ENCODE data around the gene INPP5K.
A peak's percentile ranks its signal among the peaks of the same experiment; 100 is the strongest.
"Not testable (repeated sequence)": the region's sequence is repeated elsewhere in the genome, so short reads cannot be mapped to it uniquely, and the experiment has no call there.

INPP5K gene

DNA sequence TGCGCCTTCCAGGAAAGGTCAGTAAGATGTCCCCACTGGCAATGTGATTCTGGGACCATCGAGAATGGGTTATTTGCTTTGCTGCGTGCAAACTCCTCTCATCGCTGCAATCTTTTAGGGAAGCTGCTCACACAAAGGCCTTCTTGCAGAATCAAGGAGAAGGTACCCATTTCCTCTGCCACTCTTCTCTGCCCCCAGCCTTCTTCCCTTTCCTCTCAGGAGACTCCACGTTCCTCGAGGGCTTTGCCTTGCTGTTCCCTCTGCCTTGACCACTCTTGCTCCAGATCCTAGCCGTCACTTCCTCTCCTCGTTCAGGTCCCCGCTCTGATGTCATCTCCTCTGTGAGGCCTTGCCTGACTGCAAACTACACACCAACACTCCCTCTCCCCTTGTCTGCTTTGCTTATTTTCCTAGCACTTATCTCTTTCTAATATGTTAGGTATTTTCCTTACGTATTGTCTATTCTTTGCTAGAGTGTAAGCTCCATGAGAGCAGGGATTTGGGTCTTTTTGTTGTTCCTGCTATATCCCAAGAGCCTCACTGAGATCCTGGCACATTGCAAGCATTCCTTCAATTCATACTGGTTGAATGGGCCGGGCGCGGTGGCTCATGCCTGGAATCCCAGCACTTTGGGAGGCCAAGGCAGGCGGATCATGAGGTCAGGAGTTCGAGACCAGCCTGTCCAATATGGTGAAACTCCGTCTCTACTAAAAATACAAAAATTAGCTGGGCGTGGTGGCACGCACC is 55.0 kb downstream of the INPP5K start:
- H3K36me3 Mint-ChIP-seq (ENCODE audit: low read depth), result peaks cover 4% of the 10 kb centered on the region
- H3K4me3 Mint-ChIP-seq, result no peak overlapping the region
- peak overlapping the region; percentile 3 for H3K27ac Mint-ChIP-seq
- no peak for DNase-seq
- H3K27me3 Mint-ChIP-seq (ENCODE audit: low read depth, poor library complexity), result peaks cover 5% of the 10 kb centered on the region
- peaks cover 3% of the 10 kb centered on the region for H3K9me3 Mint-ChIP-seq
- H3K4me1 Mint-ChIP-seq, result peaks cover 6% of the 10 kb centered on the region
- TF ChIP-seq, protein P1, sequence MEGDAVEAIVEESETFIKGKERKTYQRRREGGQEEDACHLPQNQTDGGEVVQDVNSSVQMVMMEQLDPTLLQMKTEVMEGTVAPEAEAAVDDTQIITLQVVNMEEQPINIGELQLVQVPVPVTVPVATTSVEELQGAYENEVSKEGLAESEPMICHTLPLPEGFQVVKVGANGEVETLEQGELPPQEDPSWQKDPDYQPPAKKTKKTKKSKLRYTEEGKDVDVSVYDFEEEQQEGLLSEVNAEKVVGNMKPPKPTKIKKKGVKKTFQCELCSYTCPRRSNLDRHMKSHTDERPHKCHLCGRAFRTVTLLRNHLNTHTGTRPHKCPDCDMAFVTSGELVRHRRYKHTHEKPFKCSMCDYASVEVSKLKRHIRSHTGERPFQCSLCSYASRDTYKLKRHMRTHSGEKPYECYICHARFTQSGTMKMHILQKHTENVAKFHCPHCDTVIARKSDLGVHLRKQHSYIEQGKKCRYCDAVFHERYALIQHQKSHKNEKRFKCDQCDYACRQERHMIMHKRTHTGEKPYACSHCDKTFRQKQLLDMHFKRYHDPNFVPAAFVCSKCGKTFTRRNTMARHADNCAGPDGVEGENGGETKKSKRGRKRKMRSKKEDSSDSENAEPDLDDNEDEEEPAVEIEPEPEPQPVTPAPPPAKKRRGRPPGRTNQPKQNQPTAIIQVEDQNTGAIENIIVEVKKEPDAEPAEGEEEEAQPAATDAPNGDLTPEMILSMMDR (IDR thresholded peaks at IDR 0.05), result no peak

DNA sequence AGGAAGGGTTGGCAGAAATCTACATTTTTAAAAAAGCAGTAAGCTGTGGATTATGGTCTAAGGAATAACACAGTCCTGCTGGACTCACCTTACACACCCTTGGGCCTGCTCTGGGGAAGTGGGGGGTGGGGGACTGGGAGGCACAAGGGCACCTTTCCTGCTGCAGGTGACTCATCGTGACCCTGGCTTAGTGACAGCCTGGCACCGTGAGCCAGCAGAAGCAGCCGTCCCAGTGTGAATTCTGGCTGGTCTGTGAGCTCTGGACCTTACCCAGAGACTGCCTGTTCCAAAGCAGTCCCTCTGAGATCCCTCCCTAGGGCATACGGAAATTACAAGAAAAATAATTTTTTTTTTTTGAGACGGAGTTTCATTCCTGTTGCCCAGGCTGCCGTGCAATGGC is 56.2 kb downstream of the INPP5K start:
- no peak for DNase-seq
- H3K27me3 Mint-ChIP-seq (ENCODE audit: low read depth, poor library complexity), result peaks cover 5% of the 10 kb centered on the region
- H3K4me3 Mint-ChIP-seq, result no peak overlapping the region
- TF ChIP-seq, protein P1 (IDR thresholded peaks at IDR 0.05), result no peak
- H3K9me3 Mint-ChIP-seq, result peaks cover 3% of the 10 kb centered on the region
- no peak overlapping the region for H3K27ac Mint-ChIP-seq
- peaks cover 7% of the 10 kb centered on the region for H3K4me1 Mint-ChIP-seq
- H3K36me3 Mint-ChIP-seq (ENCODE audit: low read depth), result peaks cover 4% of the 10 kb centered on the region

DNA sequence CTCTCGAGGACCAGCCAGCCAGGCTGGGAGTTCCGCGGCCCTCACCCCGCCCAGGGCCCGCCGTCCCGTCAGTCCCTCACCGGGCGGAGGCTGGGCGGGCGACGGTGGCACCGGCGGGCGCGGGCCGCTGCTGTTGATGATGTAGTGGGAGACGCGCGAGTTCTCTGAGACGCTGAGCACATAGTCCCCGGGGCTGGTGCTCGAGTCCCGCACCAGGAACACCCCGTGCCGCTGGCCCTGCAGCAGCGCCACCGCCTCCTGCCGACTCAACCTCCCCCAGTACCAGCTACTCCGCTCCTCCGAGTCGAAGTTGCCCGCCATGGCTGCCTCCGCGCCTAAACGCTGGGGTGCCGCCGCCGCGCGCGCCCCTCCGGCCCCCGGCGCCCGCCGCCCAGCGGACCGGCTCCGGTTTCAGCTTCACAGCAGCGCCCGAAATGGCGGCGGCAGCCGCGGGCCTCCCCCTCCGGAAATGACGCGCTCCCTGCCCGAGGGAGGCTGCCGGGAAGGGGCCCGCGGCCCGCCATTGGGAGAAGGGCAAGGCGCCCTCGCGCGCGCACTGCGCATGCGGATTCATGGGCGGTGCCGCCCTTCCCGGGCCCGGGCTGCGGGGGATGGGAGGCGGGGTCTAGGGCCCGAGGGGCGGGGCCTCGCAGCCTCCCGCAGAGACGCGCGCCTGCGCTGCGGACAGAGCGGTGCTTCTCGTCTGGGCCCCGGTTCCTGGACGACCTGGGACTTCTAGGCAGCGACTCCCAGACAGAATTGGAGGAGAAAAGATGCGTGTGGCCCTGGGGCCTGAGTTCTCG is 60.4 kb downstream of the INPP5K start, which contains the start of gene CRK:
Gene CRK (minus strand): TSS at position 436 of the 803 bp plus-strand sequence. CDS start 115 bp downstream, at position 321.
- H3K27me3 Mint-ChIP-seq (ENCODE audit: low read depth, poor library complexity), result peaks cover 10% of the 10 kb centered on the region
- H3K36me3 Mint-ChIP-seq (ENCODE audit: low read depth), result peaks cover 24% of the 10 kb centered on the region
- TF ChIP-seq, protein P1 (IDR thresholded peaks at IDR 0.05), result no peak
- H3K27ac Mint-ChIP-seq, result peak within 1 kb of the TSS; percentile 36
- peaks cover 35% of the 10 kb centered on the region for H3K4me1 Mint-ChIP-seq
- H3K9me3 Mint-ChIP-seq, result peaks cover 3% of the 10 kb centered on the region
- peak within 1 kb of the TSS; percentile 92 for H3K4me3 Mint-ChIP-seq
- DNase-seq, result peak; percentile 99

DNA sequence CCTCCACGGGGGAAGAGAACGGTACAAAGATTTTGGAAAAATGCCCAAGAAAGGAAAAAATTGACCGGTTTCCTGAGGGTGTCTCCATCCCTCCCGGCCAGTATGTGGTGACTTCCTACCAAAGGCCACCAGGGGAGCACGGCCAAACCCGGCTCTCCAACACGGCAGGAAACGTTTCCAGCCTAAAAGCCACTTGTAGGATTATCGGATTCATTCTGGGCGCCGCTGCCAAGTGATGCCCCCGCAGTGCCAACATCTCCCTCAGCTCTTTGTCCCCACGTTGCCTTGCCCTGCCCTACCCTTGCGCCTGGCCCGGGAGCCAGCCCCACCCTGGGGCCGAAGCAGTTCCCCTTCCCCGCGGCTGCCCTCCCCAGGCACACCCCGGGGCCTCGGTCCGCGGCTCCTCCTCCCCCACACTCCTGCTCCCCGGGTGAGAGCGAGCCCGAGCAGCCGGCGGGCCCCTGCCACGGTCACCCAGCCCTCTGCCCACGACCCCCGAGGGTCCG is 61.1 kb downstream of the INPP5K start:
- Mint-ChIP-seq H3K4me1 (peaks cover 35% of the 10 kb centered on the region), H3K9me3 (peaks cover 3% of the 10 kb centered on the region), H3K27ac (peak overlapping the region; percentile 36), H3K4me3 (peak overlapping the region; percentile 92), H3K36me3 (ENCODE audit: low read depth) (peaks cover 24% of the 10 kb centered on the region), H3K27me3 (ENCODE audit: low read depth, poor library complexity) (peaks cover 10% of the 10 kb centered on the region)
- peak; percentile 58 for DNase-seq
- TF ChIP-seq, protein P1 (IDR thresholded peaks at IDR 0.05), result peak; percentile 52

DNA sequence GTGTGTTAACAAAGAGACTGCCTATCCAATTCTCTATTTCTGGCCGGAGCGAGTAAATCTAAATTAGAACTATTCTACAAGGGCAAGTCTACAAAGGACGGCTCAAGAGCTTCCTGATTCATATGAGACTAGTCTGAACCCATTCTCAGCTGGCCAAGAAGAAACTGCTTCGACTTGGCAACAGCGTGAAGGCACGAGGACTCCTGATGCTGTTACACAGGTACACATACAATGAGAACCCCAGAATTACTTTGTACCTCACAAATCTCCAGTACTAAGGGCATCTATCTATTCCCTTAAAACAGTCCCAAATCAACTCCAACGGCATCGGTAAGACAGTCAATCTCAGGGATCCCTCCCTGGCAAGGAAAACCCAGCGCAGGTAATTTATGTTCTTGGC is 61.9 kb downstream of the INPP5K start:
- peaks cover 23% of the 10 kb centered on the region for H3K36me3 Mint-ChIP-seq (ENCODE audit: low read depth)
- no peak for DNase-seq
- H3K27me3 Mint-ChIP-seq (ENCODE audit: low read depth, poor library complexity), result peaks cover 9% of the 10 kb centered on the region
- H3K27ac Mint-ChIP-seq, result peak overlapping the region; percentile 36
- H3K9me3 Mint-ChIP-seq, result no peaks in the 10 kb centered on the region
- peaks cover 35% of the 10 kb centered on the region for H3K4me1 Mint-ChIP-seq
- TF ChIP-seq, protein P1 (IDR thresholded peaks at IDR 0.05), result no peak
- peak overlapping the region; percentile 92 for H3K4me3 Mint-ChIP-seq

DNA sequence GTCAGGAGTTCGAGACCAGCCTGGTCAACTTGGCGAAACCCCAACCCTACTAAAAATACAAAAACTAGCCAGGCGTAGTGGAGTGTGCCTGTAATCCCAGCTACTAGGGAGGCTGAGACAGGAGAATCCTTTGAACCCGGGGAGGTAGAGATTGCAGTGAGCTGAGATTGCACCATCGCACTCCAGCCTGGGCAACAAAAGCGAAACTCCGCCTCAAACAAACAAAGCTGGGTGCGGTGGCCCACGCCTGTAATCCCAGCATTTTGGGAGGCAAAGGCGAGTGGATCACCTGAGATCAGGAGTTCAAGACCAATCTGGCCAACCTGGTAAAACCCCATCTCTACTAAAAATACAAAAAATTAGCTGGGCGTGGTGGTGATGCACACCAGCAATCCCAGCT is 62.7 kb downstream of the INPP5K start:
- Mint-ChIP-seq H3K4me1 (peaks cover 35% of the 10 kb centered on the region), H3K36me3 (ENCODE audit: low read depth) (peaks cover 31% of the 10 kb centered on the region), H3K4me3 (peak overlapping the region; percentile 71)
- not testable (repeated sequence) for H3K27me3 Mint-ChIP-seq (ENCODE audit: low read depth, poor library complexity); H3K9me3 Mint-ChIP-seq; H3K27ac Mint-ChIP-seq; DNase-seq
